Chondrocyte (in vitro differentiated cells): ENCODE measurements around the gene CPD. TPM values are rescaled to one million over a fixed set of nuclear protein-coding genes. Genes with fewer than 3 reads are reported as not detected.
"Not testable (repeated sequence)": the region's sequence is repeated elsewhere in the genome, so short reads cannot be mapped to it uniquely, and the experiment has no call there.

Experiments
- DNase-seq: peaks from one replicate; pipeline ENCODE4 v3.0.0; 2021; ENCODE audit warnings: mixed read lengths, low spot score
- H3K27ac Mint-ChIP-seq: one replicate; pipeline ENCODE4 v1.8.0; 2021; ENCODE audit warnings: mild to moderate bottlenecking, moderate library complexity, mixed read lengths; ENCODE audit not compliant: unreplicated experiment
- H3K27me3 Mint-ChIP-seq: 2 replicates; pipeline ENCODE4 v1.8.0; 2021; ENCODE audit warnings: low read depth, mixed read lengths
- H3K36me3 Mint-ChIP-seq: 2 replicates; pipeline ENCODE4 v1.8.0; 2021; ENCODE audit warnings: low read depth, mixed read lengths
- H3K4me1 Mint-ChIP-seq: 2 replicates; pipeline ENCODE4 v1.8.0; 2021; ENCODE audit warnings: low read depth, mild to moderate bottlenecking, mixed read lengths
- H3K4me3 Mint-ChIP-seq: one replicate; pipeline ENCODE4 v1.8.0; 2021; ENCODE audit warnings: mild to moderate bottlenecking, moderate library complexity, mixed read lengths; ENCODE audit not compliant: unreplicated experiment
- H3K9me3 Mint-ChIP-seq: 2 replicates; pipeline ENCODE4 v1.8.0; 2021; ENCODE audit warnings: low read depth, mixed read lengths
- CTCF ChIP-seq: fragments of 200-600 bp; sonication (generic); IDR thresholded peaks from 2 replicates; pipeline ENCODE4 v1.5.0; 2021; ENCODE audit warnings: antibody characterized with exemption, mild to moderate bottlenecking, moderate library complexity
- total RNA-seq: library from RNA; stranded (reverse); gene quantifications from 3 replicates; pipeline ENCODE4 v1.2.1, GENCODE V29; 2021

CPD gene
- total RNA-seq, 1 donor from 2014 or later = 78.1 TPM

- Mint-ChIP-seq H3K9me3 (peaks cover 3% of the 10 kb centered on the region), H3K36me3 (peaks cover 30% of the 10 kb centered on the region), H3K27ac (no peak overlapping the region), H3K4me3 (no peak overlapping the region), H3K4me1 (peaks cover 3% of the 10 kb centered on the region), H3K27me3 (no peaks in the 10 kb centered on the region)
- DNase-seq = no peak
- TF ChIP-seq CTCF = no peak
Measured at GRCh38 chr17:30458371-30458770, 79.6 kb downstream of the CPD start.

GRCh38 chr17:30458797-30459413, 80.2 kb downstream of the CPD start:
- H3K27me3 Mint-ChIP-seq, H3K4me3 Mint-ChIP-seq: not testable (repeated sequence)

GRCh38 chr17:30468465-30468864, 89.7 kb downstream of the CPD start:
- no peaks in the 10 kb centered on the region for H3K9me3 Mint-ChIP-seq
- no peak overlapping the region for H3K27ac Mint-ChIP-seq
- peaks cover under 1% of the 10 kb centered on the region for H3K4me1 Mint-ChIP-seq
- peaks cover 3% of the 10 kb centered on the region for H3K36me3 Mint-ChIP-seq
- DNase-seq = no peak
- H3K27me3 Mint-ChIP-seq = no peaks in the 10 kb centered on the region
- H3K4me3 Mint-ChIP-seq = no peak overlapping the region
- no peak for TF ChIP-seq CTCF

More at GRCh38 chr17:30458797-30459413, 80.2 kb downstream of the CPD start:
- not testable (repeated sequence) for DNase-seq, H3K9me3 Mint-ChIP-seq, H3K4me1 Mint-ChIP-seq, H3K27ac Mint-ChIP-seq
- peaks cover 30% of the 10 kb centered on the region for H3K36me3 Mint-ChIP-seq

- no peak for TF ChIP-seq CTCF
- Mint-ChIP-seq H3K27me3 (no peaks in the 10 kb centered on the region), H3K4me3 (no peak overlapping the region), H3K4me1 (peaks cover 9% of the 10 kb centered on the region), H3K36me3 (no peaks in the 10 kb centered on the region), H3K27ac (no peak overlapping the region), H3K9me3 (no peaks in the 10 kb centered on the region)
- DNase-seq = no peak
Measured at GRCh38 chr17:30472238-30472890, 93.6 kb downstream of the CPD start.

- no peak for DNase-seq
- TF ChIP-seq CTCF = no peak
- Mint-ChIP-seq H3K27me3 (no peaks in the 10 kb centered on the region), H3K9me3 (no peaks in the 10 kb centered on the region), H3K4me3 (no peak overlapping the region), H3K27ac (peak overlapping the region; percentile 53), H3K4me1 (peaks cover 26% of the 10 kb centered on the region), H3K36me3 (peaks cover 1% of the 10 kb centered on the region)
Measured at GRCh38 chr17:30475206-30475605, 96.5 kb downstream of the CPD start.

- peak overlapping the region; percentile 98 for H3K4me3 Mint-ChIP-seq
- H3K27me3 Mint-ChIP-seq = no peaks in the 10 kb centered on the region
- H3K36me3 Mint-ChIP-seq = peaks cover 5% of the 10 kb centered on the region
- peaks cover 26% of the 10 kb centered on the region for H3K4me1 Mint-ChIP-seq
- TF ChIP-seq CTCF = no peak
- H3K9me3 Mint-ChIP-seq = no peaks in the 10 kb centered on the region
- peak overlapping the region; percentile 99 for H3K27ac Mint-ChIP-seq
- no peak for DNase-seq
Measured at GRCh38 chr17:30476726-30477082, 98.0 kb downstream of the CPD start.
